VCaP (cell line): ENCODE data around the gene UCMA.

Experiments
- H3K27ac ChIP-seq: fragments of 450-650 bp; 2 replicates; pipeline ENCODE4 v1.5.1; 2017
- TF ChIP-seq, protein P1 (sequence below): fragments of 450-650 bp; conservative IDR thresholded peaks from 2 replicates; pipeline ENCODE4 v1.5.1; 2017; ENCODE audit warnings: mild to moderate bottlenecking, moderate library complexity

Gene UCMA

DNA sequence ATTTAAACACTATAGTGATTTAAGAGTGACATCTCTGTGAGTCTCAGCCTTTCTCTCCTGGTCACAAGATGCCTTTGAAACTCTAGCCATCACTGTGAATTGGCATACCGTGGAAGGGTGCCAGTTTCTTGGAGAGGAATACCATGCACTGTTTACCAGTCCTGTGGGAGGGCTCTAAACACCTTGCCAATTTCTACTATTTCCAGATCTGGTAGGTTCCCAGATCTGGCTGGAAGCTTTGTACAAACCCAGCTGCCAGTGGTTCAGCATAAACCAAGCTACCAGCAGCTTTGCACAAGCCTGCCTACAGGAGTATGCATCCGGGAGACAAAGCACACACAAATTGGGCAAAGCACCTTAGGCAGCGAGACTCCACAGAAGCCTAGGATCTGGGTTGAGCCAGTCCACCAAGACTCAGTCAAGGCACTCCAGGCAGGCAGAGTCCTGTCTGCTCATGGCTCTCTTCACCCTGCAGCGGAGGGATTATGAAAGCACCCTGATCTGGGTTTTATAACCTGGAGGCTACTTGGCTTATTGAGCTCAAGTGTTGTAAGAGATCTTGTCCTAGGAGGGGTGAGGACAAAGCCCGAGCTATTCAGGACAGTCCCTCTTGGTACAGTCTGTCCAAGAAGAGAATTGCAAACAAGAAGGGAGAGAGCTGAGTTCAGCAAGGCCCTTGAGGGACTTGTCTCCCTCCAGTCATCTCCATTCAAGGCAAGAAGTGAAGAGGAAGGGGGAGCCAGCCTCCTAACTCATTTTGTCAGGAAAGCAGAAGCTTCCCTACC, 49.3 kb downstream of the UCMA start:
- TF ChIP-seq, protein P1, sequence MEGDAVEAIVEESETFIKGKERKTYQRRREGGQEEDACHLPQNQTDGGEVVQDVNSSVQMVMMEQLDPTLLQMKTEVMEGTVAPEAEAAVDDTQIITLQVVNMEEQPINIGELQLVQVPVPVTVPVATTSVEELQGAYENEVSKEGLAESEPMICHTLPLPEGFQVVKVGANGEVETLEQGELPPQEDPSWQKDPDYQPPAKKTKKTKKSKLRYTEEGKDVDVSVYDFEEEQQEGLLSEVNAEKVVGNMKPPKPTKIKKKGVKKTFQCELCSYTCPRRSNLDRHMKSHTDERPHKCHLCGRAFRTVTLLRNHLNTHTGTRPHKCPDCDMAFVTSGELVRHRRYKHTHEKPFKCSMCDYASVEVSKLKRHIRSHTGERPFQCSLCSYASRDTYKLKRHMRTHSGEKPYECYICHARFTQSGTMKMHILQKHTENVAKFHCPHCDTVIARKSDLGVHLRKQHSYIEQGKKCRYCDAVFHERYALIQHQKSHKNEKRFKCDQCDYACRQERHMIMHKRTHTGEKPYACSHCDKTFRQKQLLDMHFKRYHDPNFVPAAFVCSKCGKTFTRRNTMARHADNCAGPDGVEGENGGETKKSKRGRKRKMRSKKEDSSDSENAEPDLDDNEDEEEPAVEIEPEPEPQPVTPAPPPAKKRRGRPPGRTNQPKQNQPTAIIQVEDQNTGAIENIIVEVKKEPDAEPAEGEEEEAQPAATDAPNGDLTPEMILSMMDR = no peak
- no peak overlapping the region for H3K27ac ChIP-seq

DNA sequence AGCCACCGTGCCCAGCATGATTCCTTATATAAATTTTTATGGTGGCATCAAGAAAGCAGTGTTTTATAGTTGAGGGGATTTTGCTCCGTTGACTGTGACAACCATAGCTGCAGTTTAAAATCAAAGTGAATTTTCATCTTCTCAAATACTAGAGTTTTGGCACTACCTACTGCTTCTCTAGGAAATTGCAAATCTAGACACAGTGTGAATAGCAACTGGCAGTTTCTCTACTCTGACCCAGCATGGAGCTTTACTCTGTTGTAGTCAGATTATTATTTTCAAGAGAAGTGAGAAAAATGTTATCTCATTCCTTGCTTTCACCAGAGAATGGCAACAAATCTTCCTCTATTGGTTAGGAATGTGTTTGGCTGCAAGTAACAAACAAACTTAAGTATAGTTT, 49.9 kb downstream of the UCMA start:
- TF ChIP-seq, protein P1 = no peak
- no peak overlapping the region for H3K27ac ChIP-seq

DNA sequence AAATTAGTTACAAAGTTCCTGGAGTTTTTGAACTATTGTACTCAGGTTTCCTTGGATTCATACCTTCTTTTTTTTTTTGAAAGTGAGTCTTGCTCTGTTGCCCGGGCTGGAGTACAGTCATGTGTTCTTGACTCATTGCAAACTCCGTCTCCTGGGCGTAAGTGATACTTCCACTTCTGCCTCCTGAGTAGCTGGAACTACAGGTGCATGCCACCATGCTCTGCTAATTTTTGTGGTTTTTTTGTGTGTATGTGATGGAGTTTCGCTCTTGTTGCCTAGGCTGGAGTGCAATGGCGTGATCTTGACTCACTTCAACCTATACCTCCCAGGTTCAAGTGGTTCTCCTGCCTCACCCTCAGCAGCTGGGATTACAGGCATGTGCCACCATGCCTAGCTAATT, 50.5 kb downstream of the UCMA start:
- H3K27ac ChIP-seq = no peak overlapping the region
- TF ChIP-seq, protein P1 = no peak

DNA sequence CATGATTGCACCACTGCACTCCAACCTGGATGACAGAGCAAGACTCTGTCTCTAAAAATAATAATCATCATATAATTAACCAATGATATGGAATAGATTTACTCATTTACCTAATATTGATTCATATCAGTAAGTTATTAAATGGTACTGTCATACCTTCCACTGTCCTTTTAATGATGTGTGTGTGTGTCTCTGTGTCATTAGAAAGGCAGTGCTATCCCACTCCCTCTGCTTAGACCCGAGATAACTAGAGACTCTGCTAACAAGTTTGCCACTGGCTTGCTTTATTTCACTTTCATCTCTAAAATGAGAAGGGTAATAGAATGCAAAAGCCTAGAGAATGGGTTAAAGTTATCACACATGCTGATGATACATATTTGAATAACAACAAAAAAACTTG, 51.8 kb downstream of the UCMA start:
- no peak overlapping the region for H3K27ac ChIP-seq
- TF ChIP-seq, protein P1 = no peak

DNA sequence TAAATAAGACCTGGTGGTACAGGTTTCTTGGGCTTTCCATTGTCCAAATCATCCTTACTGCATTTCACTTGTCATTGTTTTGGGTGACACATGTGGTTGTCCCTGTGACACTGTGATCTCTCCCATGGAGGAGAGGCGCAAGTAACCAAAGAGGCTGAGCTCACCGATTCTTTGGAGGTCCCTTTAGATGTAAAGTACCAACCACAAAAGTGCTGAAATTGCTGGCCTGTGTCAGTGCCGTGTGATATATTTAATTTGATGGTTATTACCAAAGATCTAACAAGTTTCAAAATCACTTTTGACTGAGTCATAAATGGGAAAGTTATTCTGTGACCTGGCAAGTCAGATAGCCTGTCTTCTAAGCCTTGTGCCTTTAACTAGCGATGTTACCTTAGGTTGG, 53.4 kb downstream of the UCMA start:
- TF ChIP-seq, protein P1 = no peak

DNA sequence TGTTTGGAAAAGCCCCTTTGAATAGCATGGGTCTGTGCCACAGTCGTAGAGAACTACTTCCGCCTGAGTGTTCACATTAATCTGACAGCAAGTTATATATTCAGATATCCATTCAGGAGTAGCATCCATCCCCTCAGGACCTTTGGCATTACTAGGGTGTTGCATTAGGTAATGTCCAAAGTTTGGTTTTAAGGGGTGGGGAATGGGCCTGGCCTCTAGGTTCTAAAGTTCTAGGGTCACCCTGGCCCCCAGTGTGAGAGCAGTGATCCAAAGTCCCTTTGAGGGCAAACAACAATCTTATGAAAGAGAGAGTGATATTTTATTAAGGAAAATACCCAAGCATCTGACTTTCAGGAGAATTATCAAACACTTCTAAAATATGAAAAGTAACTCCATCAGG, 60.6 kb downstream of the UCMA start:
- H3K27ac ChIP-seq = no peak overlapping the region
- TF ChIP-seq, protein P1 = no peak

More for the DNA sequence above, 53.4 kb downstream of the UCMA start:
- H3K27ac ChIP-seq = no peak overlapping the region
